Ovary (tissue), 3 donors: Measurements from ENCODE around the gene TEKT1.

Experiments used
- POLR2A ChIP-seq: fragments of 450-650 bp; IDR thresholded peaks from one replicate; pipeline ENCODE4 v1.6.1; 2017; ENCODE audit warnings: antibody characterized with exemption, mild to moderate bottlenecking, moderate library complexity
- TF ChIP-seq, protein P1 (sequence below), 3 donors: fragments of 450-650 bp in 2 of 3; fragments of 200-600 bp in 1 of 3; IDR thresholded peaks; one replicate each; pipeline versions ENCODE4 v1.5.1 to v1.8.0; 2016 to 2022; ENCODE audit warnings: antibody characterized with exemption in 3 of 3, mild to moderate bottlenecking in 1 of 3
- donor health status: DM: no; HTN: no; CAD: no.

DNA sequence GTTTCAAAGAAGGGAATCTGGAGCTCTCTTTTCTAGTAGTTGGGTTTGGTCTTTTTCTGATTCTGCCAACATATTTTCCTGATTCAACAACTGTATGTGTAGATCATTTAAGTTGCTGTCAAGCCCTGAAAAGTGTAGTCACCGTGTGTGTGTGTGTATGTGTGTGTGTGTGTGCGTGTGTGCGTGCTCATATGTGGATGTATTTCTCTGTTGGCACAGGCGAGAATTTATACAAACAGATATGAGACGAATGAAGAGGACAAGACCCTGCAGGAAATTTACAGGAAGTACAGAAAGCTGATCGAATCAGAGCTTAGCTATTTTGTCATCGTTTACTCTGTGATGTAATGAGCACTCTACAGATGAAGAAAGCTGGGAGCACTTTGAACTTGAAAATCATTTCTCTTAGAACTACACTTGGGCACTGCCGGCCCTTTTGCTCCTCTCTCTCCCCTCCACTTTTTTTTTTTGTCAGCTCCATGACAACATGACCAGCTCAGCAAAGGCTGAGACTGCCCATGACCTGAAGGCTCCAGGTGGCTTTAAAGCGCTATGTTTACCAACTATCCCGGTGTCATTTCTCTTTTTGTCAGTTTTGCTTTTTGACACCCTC, 44.3 kb downstream of the TEKT1 start:
- no peak for TF ChIP-seq POLR2A
- TF ChIP-seq, protein P1, sequence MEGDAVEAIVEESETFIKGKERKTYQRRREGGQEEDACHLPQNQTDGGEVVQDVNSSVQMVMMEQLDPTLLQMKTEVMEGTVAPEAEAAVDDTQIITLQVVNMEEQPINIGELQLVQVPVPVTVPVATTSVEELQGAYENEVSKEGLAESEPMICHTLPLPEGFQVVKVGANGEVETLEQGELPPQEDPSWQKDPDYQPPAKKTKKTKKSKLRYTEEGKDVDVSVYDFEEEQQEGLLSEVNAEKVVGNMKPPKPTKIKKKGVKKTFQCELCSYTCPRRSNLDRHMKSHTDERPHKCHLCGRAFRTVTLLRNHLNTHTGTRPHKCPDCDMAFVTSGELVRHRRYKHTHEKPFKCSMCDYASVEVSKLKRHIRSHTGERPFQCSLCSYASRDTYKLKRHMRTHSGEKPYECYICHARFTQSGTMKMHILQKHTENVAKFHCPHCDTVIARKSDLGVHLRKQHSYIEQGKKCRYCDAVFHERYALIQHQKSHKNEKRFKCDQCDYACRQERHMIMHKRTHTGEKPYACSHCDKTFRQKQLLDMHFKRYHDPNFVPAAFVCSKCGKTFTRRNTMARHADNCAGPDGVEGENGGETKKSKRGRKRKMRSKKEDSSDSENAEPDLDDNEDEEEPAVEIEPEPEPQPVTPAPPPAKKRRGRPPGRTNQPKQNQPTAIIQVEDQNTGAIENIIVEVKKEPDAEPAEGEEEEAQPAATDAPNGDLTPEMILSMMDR (IDR thresholded peaks at IDR 0.05): no peak
